ENCODE data around the gene TOP3A.
A peak's percentile ranks its signal among the peaks of the same experiment; 100 is the strongest.

Gene TOP3A

DNA sequence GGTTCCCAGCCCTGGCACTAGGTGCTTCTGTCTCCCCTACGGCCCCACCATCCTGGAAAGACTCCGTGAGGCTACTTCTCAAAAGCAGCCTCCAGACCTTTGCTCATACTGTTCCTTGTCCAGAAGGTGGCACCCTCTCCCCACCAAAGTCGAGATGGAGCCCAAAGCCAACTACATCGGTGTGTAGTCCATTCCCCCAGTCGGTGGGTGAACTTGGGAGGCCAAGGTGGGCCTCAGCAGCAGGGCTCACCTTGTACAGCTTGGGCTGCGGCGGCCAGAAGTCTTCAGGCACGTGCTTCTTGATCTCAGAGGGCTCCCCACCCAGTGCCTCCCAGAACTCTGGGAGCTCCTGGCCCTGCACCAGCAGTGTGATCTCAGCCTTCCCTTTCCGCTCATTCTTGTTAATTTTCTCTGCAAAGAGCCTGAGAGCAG, 66.5 kb downstream of the TOP3A start:
- no peaks in the 10 kb centered on the region for H3K4me1 ChIP-seq (ENCODE audit: control insufficient read depth, insufficient read depth, low read length, poor library complexity, severe bottlenecking)
- no peak overlapping the region for H3K27ac ChIP-seq (ENCODE audit: insufficient read depth, low read length, poor library complexity, severe bottlenecking)
- no peak overlapping the region for H3K4me3 ChIP-seq (ENCODE audit: insufficient read depth, low read depth, low read length, poor library complexity, severe bottlenecking)
- no peaks in the 10 kb centered on the region for H3K9me3 ChIP-seq (ENCODE audit: control insufficient read depth, low read length)
- peak; percentile 28 to 45 (median 34) for DNase-seq
- H3K36me3 ChIP-seq (ENCODE audit: control insufficient read depth, insufficient read depth, low read length): peaks cover 78% of the 10 kb centered on the region
- H3K27me3 ChIP-seq (replicated peaks; ENCODE audit: control insufficient read depth, insufficient read depth, low read length, poor library complexity, severe bottlenecking): no peaks in the 10 kb centered on the region

DNA sequence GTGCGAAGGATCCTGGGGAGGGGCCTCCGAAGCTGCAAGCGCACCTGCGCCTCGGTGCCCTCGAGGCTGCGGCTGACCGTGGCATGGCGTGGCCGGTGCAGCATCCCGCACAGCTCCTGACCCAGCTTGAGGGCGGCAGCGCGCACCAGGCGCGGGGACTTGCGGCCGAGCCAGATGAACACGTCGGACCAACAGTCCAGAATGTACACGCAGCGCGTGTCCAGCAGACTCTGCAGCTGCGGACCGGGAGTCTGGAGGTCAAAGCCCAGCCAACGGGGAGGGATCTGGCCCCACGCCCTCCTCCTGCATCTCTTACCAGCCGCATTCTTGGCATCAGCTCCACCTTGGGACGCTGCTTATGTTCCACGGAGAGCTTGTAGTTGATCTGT, 67.2 kb downstream of the TOP3A start:
- Histone ChIP-seq H3K27me3 (replicated peaks; ENCODE audit: control insufficient read depth, insufficient read depth, low read length, poor library complexity, severe bottlenecking) (no peaks in the 10 kb centered on the region), H3K4me1 (ENCODE audit: control insufficient read depth, insufficient read depth, low read length, poor library complexity, severe bottlenecking) (no peaks in the 10 kb centered on the region), H3K27ac (ENCODE audit: insufficient read depth, low read length, poor library complexity, severe bottlenecking) (no peak overlapping the region), H3K9me3 (ENCODE audit: control insufficient read depth, low read length) (no peaks in the 10 kb centered on the region), H3K36me3 (ENCODE audit: control insufficient read depth, insufficient read depth, low read length) (peaks cover 74% of the 10 kb centered on the region), H3K4me3 (ENCODE audit: insufficient read depth, low read depth, low read length, poor library complexity, severe bottlenecking) (no peak overlapping the region)
- no peak for DNase-seq

DNA sequence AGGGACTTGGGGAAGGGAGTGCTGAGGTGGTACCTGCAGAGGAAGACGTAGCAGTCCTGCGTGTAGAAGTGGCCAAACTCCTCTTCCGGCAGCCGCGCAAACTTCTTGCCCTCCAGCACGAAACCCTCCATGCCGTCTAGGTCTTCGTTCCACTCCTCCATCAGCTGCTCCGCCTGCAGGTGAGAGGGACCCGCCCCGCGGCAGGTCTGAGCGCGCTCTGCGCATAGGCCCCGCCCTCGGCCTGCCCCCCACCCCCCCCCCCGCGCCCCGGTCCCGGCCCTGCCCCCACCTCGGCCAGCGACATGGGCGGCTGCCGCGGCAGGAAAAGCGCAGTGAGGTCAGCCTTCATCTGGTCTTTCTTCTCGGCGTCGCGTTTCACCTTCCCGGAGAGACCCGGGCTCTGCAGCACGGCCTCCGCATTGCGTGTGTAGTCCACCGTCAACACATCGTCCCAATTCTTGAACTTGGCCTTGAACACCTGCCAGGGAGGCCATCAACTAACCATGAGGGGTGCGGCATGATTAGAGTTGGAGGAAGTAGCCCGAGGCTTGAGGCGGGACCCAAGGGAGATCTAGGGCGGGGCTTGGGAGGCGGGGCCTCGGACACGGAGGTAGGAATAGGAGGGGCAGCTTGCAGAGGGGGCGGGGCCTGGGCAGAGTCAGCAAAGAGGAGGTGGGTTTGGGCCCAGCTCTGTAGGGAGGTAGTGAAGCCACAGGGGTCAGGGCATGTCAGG, 67.7 kb downstream of the TOP3A start:
- Histone ChIP-seq H3K9me3 (ENCODE audit: control insufficient read depth, low read length) (no peaks in the 10 kb centered on the region), H3K4me3 (ENCODE audit: insufficient read depth, low read depth, low read length, poor library complexity, severe bottlenecking) (no peak overlapping the region), H3K27me3 (replicated peaks; ENCODE audit: control insufficient read depth, insufficient read depth, low read length, poor library complexity, severe bottlenecking) (no peaks in the 10 kb centered on the region), H3K36me3 (ENCODE audit: control insufficient read depth, insufficient read depth, low read length) (peaks cover 68% of the 10 kb centered on the region), H3K4me1 (ENCODE audit: control insufficient read depth, insufficient read depth, low read length, poor library complexity, severe bottlenecking) (no peaks in the 10 kb centered on the region), H3K27ac (ENCODE audit: insufficient read depth, low read length, poor library complexity, severe bottlenecking) (no peak overlapping the region)
- no peak for DNase-seq

DNA sequence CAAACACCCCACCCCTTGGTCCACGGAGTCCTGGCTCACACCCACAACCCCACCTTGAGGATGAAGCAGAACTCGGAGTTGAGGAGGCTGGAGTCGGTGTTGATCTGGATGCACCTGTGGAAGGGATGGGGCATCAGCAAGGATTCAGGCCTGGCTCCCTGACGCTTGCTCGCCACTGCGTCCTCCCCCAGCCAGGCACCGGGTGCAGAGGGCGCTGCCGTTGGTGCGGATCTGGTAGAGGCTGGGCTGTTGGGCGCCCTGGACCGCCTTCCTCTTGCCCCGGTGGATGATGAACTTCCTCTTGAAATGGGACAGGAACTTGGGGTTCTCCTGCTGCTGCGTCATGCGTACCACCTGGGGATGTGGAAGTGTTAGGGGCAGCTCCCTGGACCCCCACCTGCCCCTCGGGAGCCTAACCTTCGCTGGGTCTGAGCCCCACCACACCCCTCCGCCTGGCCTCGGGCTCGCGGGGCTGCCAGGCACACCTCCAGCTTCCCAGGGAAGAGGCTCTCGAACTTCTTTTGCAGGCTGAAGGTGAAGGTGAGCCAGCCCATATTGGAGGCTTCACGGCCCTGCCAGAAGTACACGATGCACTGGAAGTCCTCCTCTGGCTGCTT, 68.6 kb downstream of the TOP3A start:
- H3K27me3 ChIP-seq (replicated peaks; ENCODE audit: control insufficient read depth, insufficient read depth, low read length, poor library complexity, severe bottlenecking): no peaks in the 10 kb centered on the region
- H3K4me3 ChIP-seq (ENCODE audit: insufficient read depth, low read depth, low read length, poor library complexity, severe bottlenecking): no peak overlapping the region
- no peaks in the 10 kb centered on the region for H3K4me1 ChIP-seq (ENCODE audit: control insufficient read depth, insufficient read depth, low read length, poor library complexity, severe bottlenecking)
- no peaks in the 10 kb centered on the region for H3K9me3 ChIP-seq (ENCODE audit: control insufficient read depth, low read length)
- H3K36me3 ChIP-seq (ENCODE audit: control insufficient read depth, insufficient read depth, low read length): peaks cover 60% of the 10 kb centered on the region
- no peak overlapping the region for H3K27ac ChIP-seq (ENCODE audit: insufficient read depth, low read length, poor library complexity, severe bottlenecking)
- DNase-seq: no peak

DNA sequence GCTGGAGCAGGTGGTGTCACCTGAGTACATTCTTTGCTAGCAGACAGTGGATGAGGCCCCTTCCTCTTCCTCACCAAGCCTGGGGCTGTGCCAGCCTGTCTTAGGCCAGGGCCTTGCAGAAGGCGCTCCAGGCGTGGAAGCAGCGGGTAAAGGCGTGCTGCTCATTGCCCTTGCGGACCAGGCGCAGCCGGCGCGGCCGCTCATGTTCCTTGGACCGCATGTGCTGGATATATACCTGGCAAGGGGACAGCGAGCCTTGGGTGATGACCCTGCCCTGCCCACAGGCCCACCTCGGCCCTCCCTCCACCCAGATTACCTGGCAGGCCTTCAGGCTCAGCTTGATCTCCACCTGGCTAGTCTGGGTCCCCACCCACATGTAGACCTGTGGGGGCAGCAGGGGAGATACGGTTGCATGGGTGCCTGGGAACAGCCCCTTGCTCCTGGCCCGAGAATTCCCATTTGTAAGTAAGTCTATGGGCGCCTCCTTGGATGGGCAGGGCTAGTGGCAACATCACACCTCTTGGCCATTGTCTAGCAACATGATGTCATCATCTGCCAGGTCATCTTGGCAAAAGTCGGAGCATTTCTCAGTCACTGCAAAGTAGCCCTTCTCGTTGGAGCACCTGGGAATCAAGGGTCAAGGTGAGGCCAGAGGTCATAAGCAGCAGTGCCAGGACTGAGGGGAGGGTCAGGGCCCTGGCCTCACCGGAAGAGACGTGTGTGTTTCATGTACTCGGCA, 69.6 kb downstream of the TOP3A start:
- no peak for DNase-seq
- H3K27me3 ChIP-seq (replicated peaks; ENCODE audit: control insufficient read depth, insufficient read depth, low read length, poor library complexity, severe bottlenecking): no peaks in the 10 kb centered on the region
- H3K27ac ChIP-seq (ENCODE audit: insufficient read depth, low read length, poor library complexity, severe bottlenecking): no peak overlapping the region
- H3K4me3 ChIP-seq (ENCODE audit: insufficient read depth, low read depth, low read length, poor library complexity, severe bottlenecking): no peak overlapping the region
- H3K36me3 ChIP-seq (ENCODE audit: control insufficient read depth, insufficient read depth, low read length): peaks cover 50% of the 10 kb centered on the region
- H3K9me3 ChIP-seq (ENCODE audit: control insufficient read depth, low read length): no peaks in the 10 kb centered on the region
- no peaks in the 10 kb centered on the region for H3K4me1 ChIP-seq (ENCODE audit: control insufficient read depth, insufficient read depth, low read length, poor library complexity, severe bottlenecking)

DNA sequence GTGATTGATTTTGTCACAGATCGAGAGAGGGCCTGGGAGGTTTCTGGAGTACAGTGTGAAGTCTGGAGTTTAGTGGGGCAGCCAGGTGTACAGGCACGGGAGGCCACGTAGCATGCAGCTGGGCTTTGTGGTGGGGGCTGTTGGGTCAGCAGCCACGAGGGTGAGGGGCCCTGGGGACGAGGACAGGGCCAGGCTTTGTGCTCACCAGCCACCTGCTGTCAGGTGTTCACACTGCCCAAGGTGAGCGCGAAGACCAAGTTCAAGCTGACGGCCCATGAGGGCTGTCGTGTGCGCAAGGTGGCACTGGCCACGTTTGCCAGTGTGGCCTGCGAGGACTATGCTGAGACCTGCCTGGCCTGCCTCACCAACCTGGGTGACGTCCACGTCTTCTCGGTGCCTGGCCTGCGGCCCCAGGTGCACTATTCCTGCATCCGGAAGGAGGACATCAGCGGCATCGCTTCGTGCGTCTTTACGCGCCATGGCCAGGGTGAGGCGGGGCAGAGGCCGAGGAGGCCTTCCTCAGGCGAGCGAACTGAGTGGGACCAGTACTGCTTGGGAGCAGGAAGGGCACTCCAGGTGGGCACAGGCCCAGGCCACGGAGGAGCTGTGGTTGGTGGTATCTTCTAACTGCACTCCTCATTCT, 73.4 kb downstream of the TOP3A start:
- no peaks in the 10 kb centered on the region for H3K4me1 ChIP-seq (ENCODE audit: control insufficient read depth, insufficient read depth, low read length, poor library complexity, severe bottlenecking)
- no peaks in the 10 kb centered on the region for H3K27me3 ChIP-seq (replicated peaks; ENCODE audit: control insufficient read depth, insufficient read depth, low read length, poor library complexity, severe bottlenecking)
- H3K27ac ChIP-seq (ENCODE audit: insufficient read depth, low read length, poor library complexity, severe bottlenecking): no peak overlapping the region
- DNase-seq: no peak
- peaks cover 34% of the 10 kb centered on the region for H3K36me3 ChIP-seq (ENCODE audit: control insufficient read depth, insufficient read depth, low read length)
- H3K9me3 ChIP-seq (ENCODE audit: control insufficient read depth, low read length): no peaks in the 10 kb centered on the region
- no peak overlapping the region for H3K4me3 ChIP-seq (ENCODE audit: insufficient read depth, low read depth, low read length, poor library complexity, severe bottlenecking)

DNA sequence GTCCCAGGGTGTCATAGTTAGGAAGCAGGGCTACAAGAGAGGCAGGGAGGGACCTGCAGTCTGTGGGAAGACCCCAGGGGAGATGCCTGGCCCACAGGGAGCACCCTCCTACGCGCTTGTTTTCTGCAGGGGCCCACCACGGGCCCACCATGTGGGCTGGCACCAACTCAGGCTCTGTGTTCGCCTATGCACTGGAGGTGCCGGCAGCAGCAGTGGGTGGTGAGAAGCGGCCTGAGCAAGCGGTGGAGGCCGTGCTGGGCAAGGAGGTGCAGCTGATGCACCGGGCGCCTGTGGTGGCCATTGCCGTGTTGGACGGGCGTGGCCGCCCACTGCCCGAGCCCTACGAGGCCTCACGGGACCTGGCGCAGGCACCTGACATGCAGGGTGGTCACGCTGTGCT, 74.3 kb downstream of the TOP3A start:
- no peak overlapping the region for H3K27ac ChIP-seq (ENCODE audit: insufficient read depth, low read length, poor library complexity, severe bottlenecking)
- no peaks in the 10 kb centered on the region for H3K4me1 ChIP-seq (ENCODE audit: control insufficient read depth, insufficient read depth, low read length, poor library complexity, severe bottlenecking)
- DNase-seq: no peak
- H3K4me3 ChIP-seq (ENCODE audit: insufficient read depth, low read depth, low read length, poor library complexity, severe bottlenecking): no peak overlapping the region
- no peaks in the 10 kb centered on the region for H3K27me3 ChIP-seq (replicated peaks; ENCODE audit: control insufficient read depth, insufficient read depth, low read length, poor library complexity, severe bottlenecking)
- H3K36me3 ChIP-seq (ENCODE audit: control insufficient read depth, insufficient read depth, low read length): peaks cover 25% of the 10 kb centered on the region
- H3K9me3 ChIP-seq (ENCODE audit: control insufficient read depth, low read length): no peaks in the 10 kb centered on the region

DNA sequence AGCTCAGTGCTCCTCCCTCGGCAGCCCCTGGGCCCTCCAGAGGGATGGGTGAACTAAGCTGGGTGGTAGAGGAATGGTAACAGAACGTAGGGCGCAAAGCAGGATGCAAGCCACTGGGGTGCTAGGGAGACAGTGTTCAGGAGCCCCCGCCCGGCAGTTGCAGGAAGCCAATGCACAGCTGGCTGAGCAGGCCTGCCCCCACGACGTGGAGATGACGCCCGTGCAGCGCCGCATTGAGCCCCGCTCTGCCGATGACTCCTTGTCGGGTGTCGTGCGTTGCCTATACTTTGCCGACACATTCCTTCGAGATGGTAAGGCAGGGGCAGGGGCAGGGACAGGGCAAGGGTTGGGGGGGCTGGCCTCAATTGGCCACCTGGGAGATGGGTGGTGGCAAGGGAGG, 76.5 kb downstream of the TOP3A start:
- Histone ChIP-seq H3K4me3 (ENCODE audit: insufficient read depth, low read depth, low read length, poor library complexity, severe bottlenecking) (no peak overlapping the region), H3K9me3 (ENCODE audit: control insufficient read depth, low read length) (no peaks in the 10 kb centered on the region), H3K27ac (ENCODE audit: insufficient read depth, low read length, poor library complexity, severe bottlenecking) (no peak overlapping the region), H3K4me1 (ENCODE audit: control insufficient read depth, insufficient read depth, low read length, poor library complexity, severe bottlenecking) (no peaks in the 10 kb centered on the region), H3K27me3 (replicated peaks; ENCODE audit: control insufficient read depth, insufficient read depth, low read length, poor library complexity, severe bottlenecking) (no peaks in the 10 kb centered on the region), H3K36me3 (ENCODE audit: control insufficient read depth, insufficient read depth, low read length) (peaks cover 31% of the 10 kb centered on the region)
- DNase-seq: no peak

DNA sequence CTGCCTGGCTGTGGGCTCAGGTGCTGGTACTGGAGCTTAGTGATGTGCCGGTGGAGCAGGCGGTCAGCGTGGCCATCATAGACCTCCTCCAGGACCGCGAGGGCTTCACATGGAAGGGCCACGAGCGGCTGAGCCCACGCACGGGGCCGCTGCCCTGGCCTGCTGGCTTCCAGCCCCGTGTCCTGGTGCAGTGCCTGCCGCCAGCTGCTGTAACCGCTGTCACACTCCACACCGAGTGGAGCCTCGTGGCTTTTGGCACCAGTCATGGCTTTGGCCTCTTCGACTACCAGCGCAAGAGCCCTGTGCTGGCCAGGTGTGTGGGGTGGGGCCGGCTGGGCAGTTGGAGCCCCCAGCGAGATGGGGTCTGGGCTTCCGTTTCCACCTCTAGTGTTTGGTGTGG, 77.3 kb downstream of the TOP3A start:
- Histone ChIP-seq H3K4me1 (ENCODE audit: control insufficient read depth, insufficient read depth, low read length, poor library complexity, severe bottlenecking) (no peaks in the 10 kb centered on the region), H3K4me3 (ENCODE audit: insufficient read depth, low read depth, low read length, poor library complexity, severe bottlenecking) (no peak overlapping the region), H3K27me3 (replicated peaks; ENCODE audit: control insufficient read depth, insufficient read depth, low read length, poor library complexity, severe bottlenecking) (no peaks in the 10 kb centered on the region), H3K36me3 (ENCODE audit: control insufficient read depth, insufficient read depth, low read length) (peaks cover 38% of the 10 kb centered on the region), H3K27ac (ENCODE audit: insufficient read depth, low read length, poor library complexity, severe bottlenecking) (no peak overlapping the region), H3K9me3 (ENCODE audit: control insufficient read depth, low read length) (no peaks in the 10 kb centered on the region)
- no peak for DNase-seq

DNA sequence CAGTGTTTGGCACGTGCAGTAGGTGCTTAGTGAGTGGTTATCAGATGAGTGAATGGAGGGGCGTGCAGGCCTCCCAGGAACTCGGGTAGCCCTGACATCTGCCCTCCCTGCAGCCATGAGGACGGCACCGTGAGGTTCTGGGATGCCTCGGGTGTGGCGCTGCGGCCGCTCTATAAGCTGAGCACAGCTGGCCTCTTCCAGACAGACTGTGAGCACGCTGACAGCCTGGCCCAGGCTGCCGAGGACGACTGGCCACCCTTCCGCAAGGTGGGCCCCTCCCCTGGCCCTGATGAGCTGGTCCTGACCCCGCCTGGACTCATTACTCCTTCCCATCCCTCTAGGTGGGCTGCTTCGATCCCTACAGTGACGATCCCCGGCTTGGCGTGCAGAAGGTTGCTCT, 78.3 kb downstream of the TOP3A start:
- Histone ChIP-seq H3K27ac (ENCODE audit: insufficient read depth, low read length, poor library complexity, severe bottlenecking) (no peak overlapping the region), H3K4me1 (ENCODE audit: control insufficient read depth, insufficient read depth, low read length, poor library complexity, severe bottlenecking) (no peaks in the 10 kb centered on the region), H3K27me3 (replicated peaks; ENCODE audit: control insufficient read depth, insufficient read depth, low read length, poor library complexity, severe bottlenecking) (no peaks in the 10 kb centered on the region), H3K9me3 (ENCODE audit: control insufficient read depth, low read length) (no peaks in the 10 kb centered on the region), H3K4me3 (ENCODE audit: insufficient read depth, low read depth, low read length, poor library complexity, severe bottlenecking) (no peak overlapping the region), H3K36me3 (ENCODE audit: control insufficient read depth, insufficient read depth, low read length) (peaks cover 40% of the 10 kb centered on the region)
- DNase-seq: no peak

Data from effector memory CD4-positive, alpha-beta T cell (primary cell).